Vagina (tissue), 2 donors: ENCODE measurements around the gene CCDC8.

ENCODE experiments used
- POLR2A ChIP-seq, 2 donors: fragments of 450-650 bp; IDR thresholded peaks; one replicate each; pipeline ENCODE4 v1.6.1; 2017; ENCODE audit warnings: antibody characterized with exemption in 2 of 2, mild to moderate bottlenecking in 2 of 2, moderate library complexity in 2 of 2
- TF ChIP-seq, protein P1 (sequence below), 3 experiments: fragments of 450-650 bp in 2 of 3; fragments of 200-600 bp in 1 of 3; sonication (generic) in 1 of 3; IDR thresholded peaks; one replicate each; pipeline ENCODE4 v1.5.1; 2017 to 2019; ENCODE audit warnings: antibody characterized with exemption in 3 of 3, mild to moderate bottlenecking in 2 of 3, moderate library complexity in 2 of 3

DNA sequence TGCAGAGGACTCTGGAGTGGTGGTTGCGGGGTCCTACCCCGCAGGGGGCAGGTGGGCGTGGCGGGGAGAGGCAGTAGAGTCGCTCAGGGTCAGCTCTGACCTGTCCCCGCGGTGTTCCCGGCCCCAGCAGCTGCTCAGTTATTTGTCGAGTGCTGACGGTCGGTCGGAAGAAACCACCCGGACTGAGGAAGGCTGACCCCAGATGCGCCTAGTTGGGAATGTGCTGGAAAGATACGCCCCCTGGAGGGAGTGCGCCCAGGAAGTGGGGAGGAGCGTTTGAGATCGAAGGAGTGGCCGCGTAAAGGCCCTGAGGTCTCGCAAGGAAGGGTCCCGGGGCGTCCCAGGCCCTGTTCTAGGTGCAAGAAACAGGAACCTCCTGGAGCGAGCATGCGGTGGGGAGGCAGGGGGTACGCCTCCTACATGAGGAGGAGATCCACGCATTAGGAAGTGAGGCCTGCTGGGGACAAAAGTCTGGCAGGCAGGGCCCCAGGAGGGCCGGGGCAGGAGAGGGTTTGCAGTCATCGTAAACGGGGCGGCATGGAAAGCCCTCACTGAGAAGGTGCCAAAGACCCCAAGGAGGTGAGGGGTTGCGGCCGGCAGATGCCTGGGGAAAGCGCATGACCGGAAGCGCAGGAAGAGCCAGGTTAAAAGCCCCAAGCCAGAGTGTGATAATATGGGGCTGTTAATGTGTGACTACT lies 9.2 kb downstream of the CCDC8 start:
- TF ChIP-seq, protein P1, sequence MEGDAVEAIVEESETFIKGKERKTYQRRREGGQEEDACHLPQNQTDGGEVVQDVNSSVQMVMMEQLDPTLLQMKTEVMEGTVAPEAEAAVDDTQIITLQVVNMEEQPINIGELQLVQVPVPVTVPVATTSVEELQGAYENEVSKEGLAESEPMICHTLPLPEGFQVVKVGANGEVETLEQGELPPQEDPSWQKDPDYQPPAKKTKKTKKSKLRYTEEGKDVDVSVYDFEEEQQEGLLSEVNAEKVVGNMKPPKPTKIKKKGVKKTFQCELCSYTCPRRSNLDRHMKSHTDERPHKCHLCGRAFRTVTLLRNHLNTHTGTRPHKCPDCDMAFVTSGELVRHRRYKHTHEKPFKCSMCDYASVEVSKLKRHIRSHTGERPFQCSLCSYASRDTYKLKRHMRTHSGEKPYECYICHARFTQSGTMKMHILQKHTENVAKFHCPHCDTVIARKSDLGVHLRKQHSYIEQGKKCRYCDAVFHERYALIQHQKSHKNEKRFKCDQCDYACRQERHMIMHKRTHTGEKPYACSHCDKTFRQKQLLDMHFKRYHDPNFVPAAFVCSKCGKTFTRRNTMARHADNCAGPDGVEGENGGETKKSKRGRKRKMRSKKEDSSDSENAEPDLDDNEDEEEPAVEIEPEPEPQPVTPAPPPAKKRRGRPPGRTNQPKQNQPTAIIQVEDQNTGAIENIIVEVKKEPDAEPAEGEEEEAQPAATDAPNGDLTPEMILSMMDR (IDR thresholded peaks at IDR 0.05): no peak
- no peak for TF ChIP-seq POLR2A (IDR thresholded peaks at IDR 0.05)
